ENCODE measurements around the gene PPARG. TPM values are rescaled to one million over a fixed set of nuclear protein-coding genes. Genes with fewer than 3 reads are reported as not detected.

The PPARG gene
- total and polyA plus RNA-seq, 8 donors, result 7.9 to 85.2 (median 29.3) TPM

DNA sequence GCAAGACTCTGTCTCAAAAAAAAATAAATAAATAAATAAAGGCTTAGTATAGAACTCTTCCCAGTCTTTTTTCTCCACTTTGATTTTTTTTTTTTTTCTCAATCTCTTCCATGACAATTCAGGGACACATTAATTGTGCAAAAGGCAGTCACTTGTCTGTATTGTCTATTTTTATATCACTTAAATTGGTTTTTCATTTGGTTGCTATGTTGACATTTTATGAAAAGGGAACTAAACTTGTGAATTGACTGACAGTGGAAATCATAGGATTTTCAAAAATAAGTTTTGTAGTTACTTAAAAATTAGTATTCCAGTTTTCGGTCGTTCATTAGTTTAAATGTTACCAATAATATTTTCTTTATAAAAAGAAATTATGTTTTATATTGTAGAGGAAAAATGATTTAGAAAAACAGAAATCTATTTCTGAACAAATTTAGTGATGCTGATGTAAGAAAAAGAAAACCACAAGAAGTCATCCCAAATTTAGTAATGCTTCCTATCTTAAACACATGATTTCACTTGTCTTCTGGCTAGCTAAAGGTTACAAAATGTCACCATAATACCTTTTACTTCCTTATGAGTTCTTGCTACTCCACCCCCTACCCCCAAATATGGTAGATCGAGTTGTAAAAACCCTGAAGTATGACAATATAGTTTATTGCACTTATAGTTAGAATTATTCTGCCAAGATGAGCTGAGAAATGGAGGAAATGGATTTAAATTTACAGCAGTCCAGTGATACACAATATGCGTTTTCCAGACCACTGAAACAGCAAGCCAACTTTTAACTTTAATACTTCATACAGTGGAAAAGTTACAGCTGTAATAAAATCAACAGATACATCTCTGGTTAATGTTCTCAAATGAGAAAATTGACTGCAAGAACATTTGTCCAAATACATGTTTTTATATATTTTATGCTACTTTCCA, 37.0 kb downstream of the PPARG start:
- peak in 1 of 2 donors; percentile 54 for DNase-seq
- no peak overlapping the region for H3K27ac ChIP-seq

DNA sequence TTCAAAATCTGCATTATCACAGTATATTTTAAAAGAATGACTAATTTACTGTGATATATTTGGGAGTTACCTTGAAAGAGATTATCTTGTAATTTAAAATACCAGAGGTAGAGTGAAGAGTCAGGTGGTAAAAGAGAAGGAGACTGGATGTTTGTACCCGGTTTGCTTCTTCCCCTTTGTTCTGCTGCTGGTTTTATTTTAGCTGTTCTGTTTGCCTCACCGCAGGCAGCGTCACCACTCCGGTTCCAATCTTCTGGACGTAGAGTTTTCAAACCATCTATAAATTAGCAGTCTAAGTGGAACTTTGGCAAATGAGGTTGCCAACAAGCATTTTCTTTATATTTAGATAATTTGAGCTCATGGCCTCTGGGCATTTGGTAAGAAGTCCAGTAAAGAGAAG, 38.2 kb downstream of the PPARG start:
- no peak overlapping the region for H3K4me3 ChIP-seq
- intact Hi-C loops (cut with DNase I; ENCODE audit: low total_unique reads), result no loop called here
- no peak for TF ChIP-seq POLR2A (IDR thresholded peaks at IDR 0.05)
- TF ChIP-seq, protein P1, sequence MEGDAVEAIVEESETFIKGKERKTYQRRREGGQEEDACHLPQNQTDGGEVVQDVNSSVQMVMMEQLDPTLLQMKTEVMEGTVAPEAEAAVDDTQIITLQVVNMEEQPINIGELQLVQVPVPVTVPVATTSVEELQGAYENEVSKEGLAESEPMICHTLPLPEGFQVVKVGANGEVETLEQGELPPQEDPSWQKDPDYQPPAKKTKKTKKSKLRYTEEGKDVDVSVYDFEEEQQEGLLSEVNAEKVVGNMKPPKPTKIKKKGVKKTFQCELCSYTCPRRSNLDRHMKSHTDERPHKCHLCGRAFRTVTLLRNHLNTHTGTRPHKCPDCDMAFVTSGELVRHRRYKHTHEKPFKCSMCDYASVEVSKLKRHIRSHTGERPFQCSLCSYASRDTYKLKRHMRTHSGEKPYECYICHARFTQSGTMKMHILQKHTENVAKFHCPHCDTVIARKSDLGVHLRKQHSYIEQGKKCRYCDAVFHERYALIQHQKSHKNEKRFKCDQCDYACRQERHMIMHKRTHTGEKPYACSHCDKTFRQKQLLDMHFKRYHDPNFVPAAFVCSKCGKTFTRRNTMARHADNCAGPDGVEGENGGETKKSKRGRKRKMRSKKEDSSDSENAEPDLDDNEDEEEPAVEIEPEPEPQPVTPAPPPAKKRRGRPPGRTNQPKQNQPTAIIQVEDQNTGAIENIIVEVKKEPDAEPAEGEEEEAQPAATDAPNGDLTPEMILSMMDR (IDR thresholded peaks at IDR 0.05), result no peak
- TF ChIP-seq EP300 (IDR thresholded peaks at IDR 0.05), result no peak
- no peak for TF ChIP-seq POLR2AphosphoS5 (IDR thresholded peaks at IDR 0.05)
- H3K4me1 ChIP-seq, result peaks cover 0 to 8% (median 3%) of the 10 kb centered on the region in 4 donors
- 78 to 88% (median 86%) methylated on average over 5 of the region's 5 CpGs for WGBS, 5 donors
- DNase-seq, result no peak
- no peak overlapping the region for H3K27ac ChIP-seq
- no peaks in the 10 kb centered on the region for H3K36me3 ChIP-seq
- H3K27me3 ChIP-seq, result no peaks in the 10 kb centered on the region
- no peaks in the 10 kb centered on the region for H3K9me3 ChIP-seq

More for the DNA sequence above, 37.0 kb downstream of the PPARG start:
- no peaks in the 10 kb centered on the region for H3K36me3 ChIP-seq
- H3K4me1 ChIP-seq, result peaks cover 0 to 8% (median 3%) of the 10 kb centered on the region in 4 donors
- intact Hi-C loops (cut with DNase I; ENCODE audit: low total_unique reads), result no loop called here
- no peak for TF ChIP-seq POLR2AphosphoS5 (IDR thresholded peaks at IDR 0.05)
- TF ChIP-seq POLR2A (IDR thresholded peaks at IDR 0.05), result no peak
- TF ChIP-seq EP300 (IDR thresholded peaks at IDR 0.05), result no peak
- TF ChIP-seq, protein P1 (IDR thresholded peaks at IDR 0.05), result no peak
- no peaks in the 10 kb centered on the region for H3K27me3 ChIP-seq
- 71 to 88% (median 81%) methylated on average over 4 of the region's 4 CpGs for WGBS, 5 donors
- no peak overlapping the region for H3K4me3 ChIP-seq
- H3K9me3 ChIP-seq, result no peaks in the 10 kb centered on the region

DNA sequence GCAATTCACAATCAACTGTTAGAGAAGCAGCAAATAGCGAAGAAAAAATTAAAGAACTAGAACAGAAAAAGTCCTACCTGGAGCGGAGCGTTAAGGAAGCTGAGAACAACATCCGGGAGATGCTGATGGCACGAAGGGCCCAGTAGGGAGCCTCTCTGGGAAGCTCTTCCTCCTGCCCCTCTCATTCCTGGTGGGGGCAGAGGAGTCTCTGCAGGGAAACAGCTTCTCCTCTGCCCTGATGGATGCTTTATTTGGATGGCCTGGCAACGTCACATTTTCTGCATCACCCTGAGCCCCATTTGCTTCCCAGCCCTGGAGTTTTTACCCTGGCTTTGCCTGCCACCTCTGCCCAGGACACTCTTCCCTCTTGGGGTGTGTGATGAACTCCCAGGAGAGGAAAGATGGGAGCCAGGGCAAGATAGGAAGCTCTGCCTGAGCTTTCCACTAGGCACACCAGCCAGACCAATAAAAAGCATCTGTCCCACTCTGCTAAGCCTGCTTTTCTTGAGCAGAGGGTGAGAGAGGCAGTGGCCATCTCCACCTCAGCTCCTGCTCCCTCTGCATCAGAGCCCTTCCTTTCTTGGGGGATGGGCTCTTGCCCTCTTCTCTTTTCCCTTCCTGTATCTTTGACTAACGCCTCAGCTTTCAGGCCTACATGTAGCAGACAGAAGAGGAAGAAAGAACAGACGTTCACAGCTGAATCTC, 39.4 kb downstream of the PPARG start:
- no peaks in the 10 kb centered on the region for H3K9me3 ChIP-seq
- H3K4me3 ChIP-seq, result no peak overlapping the region
- TF ChIP-seq EP300 (IDR thresholded peaks at IDR 0.05) (no peak), POLR2AphosphoS5 (IDR thresholded peaks at IDR 0.05) (no peak), POLR2A (IDR thresholded peaks at IDR 0.05) (no peak)
- TF ChIP-seq, protein P1 (IDR thresholded peaks at IDR 0.05), result no peak
- no peaks in the 10 kb centered on the region for H3K27me3 ChIP-seq
- intact Hi-C loops (cut with DNase I; ENCODE audit: low total_unique reads), result no loop called here
- H3K36me3 ChIP-seq, result no peaks in the 10 kb centered on the region
- H3K4me1 ChIP-seq, result peaks cover 0 to 8% (median 3%) of the 10 kb centered on the region in 4 donors
- DNase-seq, result no peak
- no peak overlapping the region for H3K27ac ChIP-seq
- 73 to 85% (median 76%) methylated on average over 7 to 8 of the region's 8 CpGs for WGBS, 5 donors

DNA sequence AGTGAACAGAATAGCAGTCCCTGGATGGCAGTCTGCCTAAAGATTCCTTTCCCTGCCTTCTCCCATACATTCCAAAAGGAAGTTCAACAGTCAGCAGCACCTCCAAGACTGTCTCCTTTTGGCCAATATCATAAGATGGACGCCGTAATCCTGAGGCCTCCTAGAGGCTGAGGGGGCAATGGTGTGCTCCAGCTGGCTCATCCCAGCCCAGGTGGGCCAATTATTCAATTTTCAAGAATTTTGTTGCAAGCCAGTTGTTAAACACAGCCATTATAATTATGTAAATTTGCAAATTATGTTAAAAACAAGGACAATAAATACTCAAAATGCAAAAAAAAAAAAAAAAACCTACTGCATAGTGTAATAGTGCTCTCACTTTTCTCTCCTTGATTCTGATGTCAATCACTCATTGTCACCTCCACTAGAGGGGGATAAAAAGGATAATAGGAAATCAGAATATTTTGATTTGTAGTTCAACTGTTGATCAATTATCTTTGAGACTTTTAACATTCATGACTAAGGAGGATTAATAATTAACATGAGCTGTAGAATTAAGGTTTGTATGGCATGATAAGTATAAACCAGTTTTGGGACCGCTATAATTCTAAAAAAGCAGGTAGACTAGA, 40.1 kb downstream of the PPARG start:
- TF ChIP-seq EP300 (IDR thresholded peaks at IDR 0.05) (no peak), POLR2AphosphoS5 (IDR thresholded peaks at IDR 0.05) (no peak), POLR2A (IDR thresholded peaks at IDR 0.05) (no peak)
- TF ChIP-seq, protein P1 (IDR thresholded peaks at IDR 0.05), result no peak
- Histone ChIP-seq H3K27me3 (no peaks in the 10 kb centered on the region), H3K4me1 (peaks cover 0 to 8% (median 3%) of the 10 kb centered on the region in 4 donors), H3K27ac (no peak overlapping the region), H3K9me3 (no peaks in the 10 kb centered on the region), H3K4me3 (no peak overlapping the region), H3K36me3 (no peaks in the 10 kb centered on the region)
- WGBS, 5 donors, result 64 to 78% (median 72%) methylated on average over 3 of the region's 3 CpGs
- DNase-seq, result no peak
- intact Hi-C loops (cut with DNase I; ENCODE audit: low total_unique reads), result no loop called here

All from stomach (tissue), 9 donors.